ENCODE measurements around the gene DNAJB11.
"Not testable (repeated sequence)": the region's sequence is repeated elsewhere in the genome, so short reads cannot be mapped to it uniquely, and the experiment has no call there.

Gene DNAJB11

DNA sequence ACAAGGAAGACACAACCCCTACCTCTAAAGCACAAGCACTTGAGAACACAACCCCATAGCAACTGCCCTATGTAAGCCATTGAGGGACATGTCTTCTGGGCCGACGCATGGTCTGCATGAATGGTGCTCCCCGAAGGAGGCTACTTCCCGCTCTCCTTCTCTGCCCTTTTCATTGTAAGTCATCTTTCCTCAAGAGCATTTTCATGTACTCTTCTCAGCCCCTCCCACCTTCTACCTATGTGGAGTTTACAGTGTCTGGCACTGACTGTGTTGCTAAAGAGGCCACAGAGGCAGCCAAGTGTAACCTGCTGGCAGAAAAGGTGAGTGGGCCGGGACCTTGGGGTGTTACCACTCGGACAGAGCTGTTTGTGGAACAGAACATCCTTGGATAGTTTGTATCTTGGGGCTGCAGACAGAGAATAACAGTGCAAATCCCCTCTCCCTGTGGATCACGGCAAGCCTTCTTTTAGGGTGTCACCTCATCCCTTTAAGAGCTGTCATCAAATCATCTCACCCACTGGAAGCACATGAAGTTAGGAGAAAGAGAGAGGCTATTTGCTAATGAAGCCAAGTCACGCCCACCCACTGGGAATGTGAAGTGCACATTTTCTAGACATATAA, 47.9 kb downstream of the DNAJB11 start:
- no peak for DNase-seq (ENCODE audit: low read depth)

DNA sequence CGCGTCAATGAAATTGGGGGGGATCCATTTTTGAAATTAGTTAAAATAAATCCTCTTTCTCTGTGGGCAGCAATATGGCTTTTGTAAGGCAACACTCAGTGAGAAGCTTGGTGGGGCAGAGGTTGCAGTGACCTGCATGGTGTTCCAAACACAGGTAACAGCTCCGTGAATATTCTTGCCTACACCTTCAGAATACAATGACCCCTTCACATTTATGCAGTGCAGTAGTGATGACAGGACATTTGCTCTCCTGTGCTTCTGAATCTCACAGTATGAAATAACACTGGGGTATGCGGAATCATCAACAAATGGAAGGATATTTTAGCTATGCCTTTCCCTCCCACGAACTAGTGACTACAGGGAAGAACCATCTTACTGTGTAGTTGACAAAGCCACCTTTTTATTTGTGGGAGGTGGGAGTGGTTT, 49.3 kb downstream of the DNAJB11 start:
- no peak for DNase-seq (ENCODE audit: low read depth)

DNA sequence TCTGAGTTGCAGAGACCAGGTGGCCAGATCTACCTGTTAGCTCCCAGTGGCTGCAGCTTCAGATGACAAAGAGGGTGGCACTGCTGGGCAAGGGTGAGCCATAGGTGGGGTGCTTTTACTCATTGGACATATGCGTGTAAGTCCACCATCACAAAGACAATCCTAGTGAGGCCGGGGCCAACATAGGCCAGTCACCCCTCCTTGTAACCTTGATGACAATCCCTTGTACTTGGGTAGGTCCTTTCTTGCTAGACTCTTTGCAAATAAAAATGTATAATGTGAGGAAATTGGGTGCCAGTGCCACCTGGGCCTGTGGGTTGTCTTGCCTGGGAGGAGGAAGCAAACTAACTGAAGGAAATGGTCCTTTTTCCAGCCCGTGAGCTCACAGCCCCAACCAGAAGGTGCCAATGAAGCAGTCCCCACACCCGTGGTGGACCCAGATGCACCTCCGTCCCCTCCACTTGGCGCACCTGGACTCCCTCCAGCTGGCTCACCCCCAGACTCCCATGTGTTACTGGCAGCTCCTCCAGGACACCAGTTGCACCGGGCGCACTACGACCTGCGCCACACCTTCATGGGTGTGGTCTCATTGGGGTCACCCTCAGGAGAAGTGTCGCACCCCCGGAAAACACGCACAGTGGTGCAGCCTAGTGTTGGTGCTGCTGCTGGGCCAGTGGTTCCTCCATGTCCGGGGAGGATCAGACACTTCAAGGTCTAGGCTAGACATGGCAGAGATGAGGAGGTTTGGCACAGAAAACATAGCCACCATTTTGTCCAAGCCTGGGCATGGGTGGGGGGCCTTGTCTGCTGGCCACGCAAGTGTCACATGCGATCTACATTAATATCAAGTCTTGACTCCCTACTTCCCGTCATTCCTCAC, 49.9 kb downstream of the DNAJB11 start:
- DNase-seq (ENCODE audit: low read depth), result no peak

DNA sequence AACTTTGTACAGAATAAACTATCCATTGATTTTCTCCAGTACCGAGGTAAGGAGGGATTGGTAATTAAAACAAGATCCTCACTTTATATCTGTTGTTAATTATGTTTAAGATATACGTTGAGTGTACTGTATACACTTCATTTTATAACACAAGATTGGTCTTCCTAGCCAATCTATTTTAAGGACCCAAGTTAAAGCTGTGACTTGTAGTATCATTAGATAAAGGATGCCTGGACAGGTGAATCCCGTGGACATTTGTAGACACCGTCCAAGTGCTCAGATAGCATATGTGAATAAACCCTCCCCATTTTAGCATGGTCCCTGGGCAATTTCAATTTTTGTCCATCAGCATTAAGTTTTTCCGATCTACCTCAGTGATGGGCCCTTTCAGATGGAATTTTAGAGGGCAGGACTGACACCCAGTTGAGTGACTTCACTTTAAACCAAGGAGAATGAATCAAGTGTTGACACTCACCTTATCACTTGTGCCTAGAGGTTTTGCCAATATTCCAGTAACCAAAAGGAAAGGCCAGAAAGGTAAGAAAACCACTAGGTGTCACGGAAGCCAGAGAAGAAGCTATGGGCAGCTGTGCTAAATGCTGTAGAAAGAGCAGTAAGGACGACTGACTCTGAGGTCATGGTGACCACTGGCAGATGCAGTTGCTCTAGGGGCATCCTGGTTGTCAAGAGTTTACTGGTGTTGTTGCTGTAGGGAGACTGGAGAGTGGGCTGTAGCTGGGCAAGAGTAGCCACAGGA, 51.6 kb downstream of the DNAJB11 start:
- DNase-seq (ENCODE audit: low read depth), result no peak

DNA sequence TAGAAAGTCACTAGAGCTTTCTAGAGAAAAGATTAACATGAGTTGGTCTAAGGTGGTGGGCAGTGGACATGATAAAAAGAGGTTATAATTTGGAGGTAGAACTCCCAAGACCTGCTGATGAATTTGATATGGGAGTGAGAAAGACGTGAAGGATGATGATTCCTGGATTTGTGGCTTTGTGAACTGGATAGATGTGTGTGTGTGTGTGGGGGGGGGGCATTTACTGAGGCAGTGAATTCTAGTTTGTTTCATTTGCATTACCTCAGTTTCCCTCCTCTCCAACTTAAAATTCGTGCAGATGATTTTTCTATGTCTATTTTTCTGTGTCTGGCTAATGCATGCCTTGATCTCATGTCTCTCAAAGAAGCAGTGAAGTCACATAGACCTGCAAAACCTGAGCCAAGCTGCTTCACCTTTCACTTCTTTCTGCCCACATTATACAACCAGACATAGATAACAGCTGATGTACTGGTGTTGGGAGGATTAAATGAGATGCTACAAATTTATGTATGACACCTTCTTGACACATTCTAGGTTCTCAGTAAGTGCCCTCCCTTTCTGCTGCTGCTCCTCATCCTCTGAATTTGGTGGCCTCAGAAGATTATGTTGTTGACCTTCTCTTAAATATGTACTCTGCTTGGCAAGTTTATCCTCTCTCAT, 52.3 kb downstream of the DNAJB11 start:
- no peak for DNase-seq (ENCODE audit: low read depth)

DNA sequence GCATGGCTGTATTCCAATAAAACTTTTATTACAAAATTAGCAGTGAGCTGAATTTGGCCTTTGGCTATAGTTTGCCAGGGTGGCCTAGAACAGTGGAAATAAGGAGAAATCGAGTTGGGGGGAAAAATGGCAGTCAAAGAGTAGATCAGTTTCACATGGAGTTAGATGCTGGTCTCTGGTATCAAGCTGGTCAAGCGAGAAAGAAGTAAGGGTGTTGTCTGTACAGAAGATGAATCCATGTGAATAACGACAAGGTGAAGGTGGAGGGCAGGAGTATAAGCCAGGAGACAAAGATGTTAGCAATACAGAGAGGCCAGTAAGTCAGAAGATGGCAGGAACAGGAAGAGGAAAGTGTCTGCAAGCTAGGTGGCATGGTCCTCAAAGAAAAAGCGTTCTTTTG, 54.1 kb downstream of the DNAJB11 start:
- no peak for DNase-seq (ENCODE audit: low read depth)

DNA sequence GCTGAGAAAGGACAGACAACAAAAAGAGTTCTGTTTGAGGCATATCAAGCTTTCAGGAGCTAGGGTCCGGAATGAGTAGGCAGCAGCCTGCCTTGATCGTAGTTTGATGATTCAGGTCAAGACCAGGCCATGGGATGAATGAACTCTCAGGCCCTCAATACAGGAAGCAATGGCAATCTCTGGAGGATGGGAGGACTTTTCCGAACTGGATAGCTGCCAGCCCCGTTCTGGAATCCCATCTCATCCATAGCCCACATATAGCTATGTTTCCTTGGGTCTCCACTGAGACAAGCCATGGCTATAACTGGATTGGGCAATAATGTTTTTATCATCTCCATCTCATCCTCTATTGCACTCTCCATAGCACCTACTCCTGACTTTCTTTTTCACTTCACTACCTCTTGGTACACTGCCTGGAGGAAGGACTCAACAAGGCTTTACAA, 55.1 kb downstream of the DNAJB11 start:
- DNase-seq (ENCODE audit: low read depth), result no peak

DNA sequence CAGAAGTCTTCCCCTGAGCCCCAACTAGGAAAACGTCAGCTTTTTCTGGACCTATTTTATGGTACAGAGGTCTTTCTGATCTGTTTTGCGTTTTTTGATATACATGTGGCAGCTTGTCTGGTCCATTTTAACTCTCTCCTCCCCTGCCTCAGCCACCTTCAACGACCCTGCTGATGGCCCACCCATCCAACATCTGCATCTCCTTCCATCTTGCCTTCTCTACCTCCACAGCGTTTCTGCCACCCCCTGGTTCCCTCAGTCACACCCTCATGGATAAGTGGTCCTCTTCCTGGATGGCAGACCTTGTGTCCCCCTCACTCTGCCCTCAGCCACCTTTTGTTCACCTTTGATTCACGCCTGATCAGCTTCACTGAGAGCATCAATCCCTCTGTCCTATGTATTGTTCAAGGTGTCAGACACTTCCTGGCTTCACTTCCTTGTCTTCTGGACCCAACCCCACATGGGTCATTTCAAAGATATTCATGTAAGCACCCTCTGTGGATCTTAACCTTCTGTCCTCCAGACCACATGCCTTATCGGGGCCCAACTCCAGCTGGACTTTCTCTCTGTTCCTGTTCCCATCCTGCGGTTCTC, 55.8 kb downstream of the DNAJB11 start:
- DNase-seq (ENCODE audit: low read depth), result no peak

DNA sequence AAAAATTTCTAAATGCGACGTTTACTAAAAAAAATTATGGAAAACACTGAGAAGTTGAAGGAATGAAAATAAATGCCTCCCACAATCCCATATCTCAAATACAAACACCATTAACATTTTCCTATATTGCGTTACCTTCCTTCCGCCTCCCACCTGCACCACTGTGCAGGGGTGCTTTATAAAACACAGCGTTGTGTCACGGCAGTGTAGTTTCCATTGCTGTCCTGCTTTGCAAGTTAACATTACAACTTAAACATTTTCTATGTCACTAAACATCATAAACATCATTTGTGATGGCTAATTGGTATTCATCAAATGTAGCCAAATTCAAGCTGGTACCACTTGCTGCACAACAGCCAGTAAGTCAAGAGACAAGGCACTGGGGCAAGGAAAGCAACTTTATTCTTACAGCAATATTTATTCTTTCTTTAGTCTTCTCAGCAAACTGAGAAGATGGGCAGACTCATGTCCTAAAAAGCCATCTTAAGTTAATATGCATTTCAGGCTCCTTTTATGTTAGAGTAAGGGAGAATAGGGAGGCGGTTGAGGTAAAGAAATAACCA, 57.4 kb downstream of the DNAJB11 start:
- no peak for DNase-seq (ENCODE audit: low read depth)

DNA sequence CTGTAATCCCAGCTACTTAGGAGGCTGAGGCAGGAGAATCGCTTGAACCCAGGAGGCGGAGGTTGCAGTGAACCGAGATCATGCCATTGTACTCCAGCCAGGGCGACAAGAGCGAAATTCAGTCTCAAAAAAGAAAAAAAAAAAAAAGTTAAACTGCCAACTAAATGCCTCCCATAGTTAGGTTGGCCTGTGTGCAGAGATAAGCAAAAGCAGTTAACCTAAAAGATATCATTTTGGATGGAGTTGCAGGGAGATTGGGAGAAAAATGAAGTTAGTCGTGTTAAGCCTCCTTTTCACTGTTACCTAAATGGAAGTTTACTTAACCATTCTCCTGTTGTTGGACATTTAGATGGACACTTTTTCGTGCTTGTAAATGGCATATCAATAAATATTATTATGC, 58.2 kb downstream of the DNAJB11 start:
- no peak for DNase-seq (ENCODE audit: low read depth)

DNA sequence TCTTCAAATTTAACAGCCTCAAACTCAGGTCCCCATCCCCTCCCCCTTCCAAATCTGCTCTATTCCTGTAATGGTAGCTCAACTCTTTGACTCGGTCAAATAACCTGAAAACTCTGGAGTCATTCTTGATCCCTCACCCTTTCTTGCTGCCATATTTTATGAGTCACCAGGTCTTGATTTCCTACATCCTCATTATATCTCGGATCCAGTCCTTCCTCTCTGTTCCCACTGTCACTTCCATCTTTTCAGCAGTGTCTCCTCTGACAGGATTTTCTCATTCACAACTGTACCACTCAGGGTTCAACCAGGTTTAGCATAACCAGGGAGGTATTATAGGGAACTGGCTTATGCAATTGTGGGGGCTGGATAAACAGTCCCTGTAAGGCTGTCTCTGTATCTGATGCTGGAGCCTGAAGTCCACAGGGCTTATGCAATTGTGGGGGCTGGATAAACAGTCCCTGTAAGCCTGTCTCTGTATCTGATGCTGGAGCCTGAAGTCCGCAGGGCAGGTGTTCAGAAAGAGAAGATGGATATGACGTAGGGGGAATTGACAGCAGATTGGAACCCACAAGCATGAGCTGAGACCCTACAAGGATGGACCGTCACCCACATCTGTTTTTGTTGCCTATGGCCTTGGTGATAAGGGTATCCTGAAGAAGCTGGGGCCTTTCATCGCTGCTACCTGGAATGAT, 60.6 kb downstream of the DNAJB11 start:
- DNase-seq (ENCODE audit: low read depth), result no peak

DNA sequence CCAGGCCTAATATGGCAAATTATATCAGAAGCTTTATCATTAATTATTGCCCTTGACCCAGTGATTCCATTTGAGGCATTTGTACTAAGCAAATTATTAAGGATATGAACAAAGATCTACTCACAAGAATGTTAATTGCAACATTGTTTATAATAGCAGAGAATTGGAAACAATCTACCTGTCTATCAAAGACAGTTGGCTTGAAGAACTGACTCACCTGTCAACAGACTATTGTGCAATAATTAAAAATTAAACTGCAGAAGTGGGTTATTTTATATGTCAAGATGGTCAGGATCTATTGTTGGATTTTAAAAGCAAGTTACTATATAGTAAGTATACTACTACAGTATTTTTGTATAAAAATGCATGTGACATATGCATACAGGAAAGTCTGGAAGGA, 63.0 kb downstream of the DNAJB11 start:
- no peak for DNase-seq (ENCODE audit: low read depth)

DNA sequence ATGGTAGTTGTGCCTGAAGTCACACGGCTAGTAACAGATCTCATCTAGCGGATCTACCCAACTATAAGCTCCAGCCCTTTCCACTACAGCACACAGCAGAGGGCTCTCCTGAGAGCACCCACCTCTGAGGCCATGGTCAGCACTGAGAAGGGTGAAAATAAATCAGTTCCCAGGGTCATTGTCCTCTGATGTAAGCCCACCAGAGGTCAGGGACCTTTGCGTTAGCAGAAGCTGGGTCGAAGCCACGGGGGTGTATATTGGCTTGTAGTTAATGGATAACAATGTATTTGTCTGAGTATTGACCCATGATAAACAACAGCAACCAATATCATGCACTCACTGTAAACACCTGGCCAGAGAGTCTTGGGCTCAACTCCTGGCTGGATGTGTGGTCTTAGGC, 63.7 kb downstream of the DNAJB11 start:
- DNase-seq (ENCODE audit: low read depth), result not testable (repeated sequence)
